Muscle layer of colon (tissue), 2 donors: ENCODE data around the gene HOXB6.

ENCODE experiments used
- H3K27ac ChIP-seq: one replicate; pipeline ENCODE4 v1.7.0; 2013; ENCODE audit warnings: low read depth, mild to moderate bottlenecking, low read length, moderate library complexity
- H3K27me3 ChIP-seq, 2 donors: one replicate each; pipeline ENCODE4 v1.7.0; 2013; ENCODE audit warnings: low read length in 2 of 2, mild to moderate bottlenecking in 2 of 2; ENCODE audit not compliant: insufficient read depth in 2 of 2, control insufficient read depth in 1 of 2
- H3K36me3 ChIP-seq: one replicate; pipeline ENCODE4 v1.7.0; 2013; ENCODE audit warnings: mild to moderate bottlenecking, low read length; ENCODE audit not compliant: insufficient read depth
- H3K4me1 ChIP-seq: one replicate; pipeline ENCODE4 v1.7.0; 2013; ENCODE audit warnings: mild to moderate bottlenecking, low read length; ENCODE audit not compliant: insufficient read depth
- H3K4me3 ChIP-seq, 2 donors: one replicate each; pipeline ENCODE4 v1.7.0; 2013; ENCODE audit warnings: low read length in 2 of 2, low read depth in 1 of 2, mild to moderate bottlenecking in 1 of 2, moderate library complexity in 1 of 2
- H3K9ac ChIP-seq: one replicate; pipeline ENCODE4 v1.7.0; 2013; ENCODE audit warnings: low read length
- H3K9me3 ChIP-seq: one replicate; pipeline ENCODE4 v1.7.0; 2013; ENCODE audit warnings: mild to moderate bottlenecking, low read length
- donor health status: abdominal sarcoma.
- donor health status: Adenocarcinoma of cecum.

The HOXB6 gene

GRCh38 chr17:48577330-48577945, 27.3 kb downstream of the HOXB6 start:
- peaks cover 4% of the 10 kb centered on the region for H3K36me3 ChIP-seq
- H3K4me1 ChIP-seq, result peaks cover 56% of the 10 kb centered on the region
- peak overlapping the region; percentile 47 to 73 for H3K4me3 ChIP-seq
- H3K27me3 ChIP-seq, result no peaks in the 10 kb centered on the region
- H3K9ac ChIP-seq, result peak overlapping the region; percentile 69
- no peaks in the 10 kb centered on the region for H3K9me3 ChIP-seq
- H3K27ac ChIP-seq, result peak overlapping the region; percentile 91

- H3K4me3 ChIP-seq, result peak overlapping the region; percentile 47 to 73
- peaks cover 8% of the 10 kb centered on the region for H3K36me3 ChIP-seq
- peak overlapping the region; percentile 91 for H3K27ac ChIP-seq
- H3K9ac ChIP-seq, result peak overlapping the region; percentile 79
- H3K27me3 ChIP-seq, result no peaks in the 10 kb centered on the region
- H3K4me1 ChIP-seq, result peaks cover 63% of the 10 kb centered on the region
- no peaks in the 10 kb centered on the region for H3K9me3 ChIP-seq
Observed at GRCh38 chr17:48576479-48577309, 28.1 kb downstream of the HOXB6 start.

GRCh38 chr17:48575673-48576478, 28.9 kb downstream of the HOXB6 start:
- peaks cover 8% of the 10 kb centered on the region for H3K36me3 ChIP-seq
- H3K4me3 ChIP-seq, result peak overlapping the region; percentile 30 to 73
- no peaks in the 10 kb centered on the region for H3K9me3 ChIP-seq
- no peaks in the 10 kb centered on the region for H3K27me3 ChIP-seq
- peaks cover 63% of the 10 kb centered on the region for H3K4me1 ChIP-seq
- peak overlapping the region; percentile 91 for H3K27ac ChIP-seq
- peak overlapping the region; percentile 79 for H3K9ac ChIP-seq

GRCh38 chr17:48575066-48575582, 29.7 kb downstream of the HOXB6 start:
- Histone ChIP-seq H3K4me1 (peaks cover 61% of the 10 kb centered on the region), H3K9me3 (no peaks in the 10 kb centered on the region), H3K27me3 (no peaks in the 10 kb centered on the region), H3K4me3 (peak overlapping the region in 1 of 2 donors; percentile 51), H3K27ac (peak overlapping the region; percentile 95), H3K36me3 (peaks cover 8% of the 10 kb centered on the region), H3K9ac (peak overlapping the region; percentile 51)

- H3K4me1 ChIP-seq, result peaks cover 66% of the 10 kb centered on the region
- H3K27ac ChIP-seq, result peak overlapping the region; percentile 95
- peak overlapping the region; percentile 75 for H3K9ac ChIP-seq
- H3K36me3 ChIP-seq, result peaks cover 8% of the 10 kb centered on the region
- peak overlapping the region in 1 of 2 donors; percentile 51 for H3K4me3 ChIP-seq
- no peaks in the 10 kb centered on the region for H3K9me3 ChIP-seq
- no peaks in the 10 kb centered on the region for H3K27me3 ChIP-seq
Observed at GRCh38 chr17:48574505-48575065, 30.2 kb downstream of the HOXB6 start.

- Histone ChIP-seq H3K27me3 (no peaks in the 10 kb centered on the region), H3K4me3 (peak overlapping the region; percentile 2 to 51), H3K27ac (peak overlapping the region; percentile 95), H3K4me1 (peaks cover 77% of the 10 kb centered on the region), H3K9me3 (no peaks in the 10 kb centered on the region), H3K9ac (peak overlapping the region; percentile 75), H3K36me3 (peaks cover 8% of the 10 kb centered on the region)
Observed at GRCh38 chr17:48571826-48572417, 32.9 kb downstream of the HOXB6 start.

GRCh38 chr17:48571024-48571818, 33.6 kb downstream of the HOXB6 start:
- H3K9ac ChIP-seq, result peak overlapping the region; percentile 75
- H3K27ac ChIP-seq, result peak overlapping the region; percentile 95
- no peaks in the 10 kb centered on the region for H3K9me3 ChIP-seq
- no peaks in the 10 kb centered on the region for H3K27me3 ChIP-seq
- H3K4me3 ChIP-seq, result peak overlapping the region; percentile 11 to 51
- peaks cover 84% of the 10 kb centered on the region for H3K4me1 ChIP-seq
- H3K36me3 ChIP-seq, result peaks cover 8% of the 10 kb centered on the region

- Histone ChIP-seq H3K27ac (peak overlapping the region; percentile 95), H3K4me1 (peaks cover 85% of the 10 kb centered on the region), H3K27me3 (no peaks in the 10 kb centered on the region), H3K9ac (peak overlapping the region; percentile 75), H3K36me3 (peaks cover 10% of the 10 kb centered on the region), H3K9me3 (no peaks in the 10 kb centered on the region), H3K4me3 (peak overlapping the region; percentile 11 to 51)
Observed at GRCh38 chr17:48570325-48571023, 34.3 kb downstream of the HOXB6 start.

GRCh38 chr17:48569674-48570324, 35.0 kb downstream of the HOXB6 start:
- Histone ChIP-seq H3K27me3 (no peaks in the 10 kb centered on the region), H3K36me3 (peaks cover 10% of the 10 kb centered on the region), H3K4me1 (peaks cover 85% of the 10 kb centered on the region), H3K9ac (peak overlapping the region; percentile 75), H3K27ac (peak overlapping the region; percentile 95), H3K4me3 (peak overlapping the region; percentile 11 to 51), H3K9me3 (no peaks in the 10 kb centered on the region)
